KMS-11 (cell line): ENCODE measurements around the gene ADCY3.

Experiments used
- H2AFZ ChIP-seq: fragments of 200-600 bp; sonication (generic); 2 replicates; pipeline ENCODE4 v1.6.1; 2016; ENCODE audit warnings: antibody characterized with exemption, mixed run types, low read depth
- H3K27ac ChIP-seq: fragments of 200-600 bp; sonication (generic); 2 replicates; pipeline ENCODE4 v1.6.1; 2016; ENCODE audit warnings: mild to moderate bottlenecking, mixed run types
- H3K27me3 ChIP-seq: fragments of 200-600 bp; sonication (generic); 2 replicates; pipeline ENCODE4 v1.6.1; 2017; ENCODE audit warnings: mild to moderate bottlenecking, low read depth, mixed run types, moderate library complexity; ENCODE audit not compliant: insufficient read depth
- H3K36me3 ChIP-seq: fragments of 200-600 bp; sonication (generic); 2 replicates; pipeline ENCODE4 v1.6.1; 2017; ENCODE audit warnings: mild to moderate bottlenecking, mixed run types; ENCODE audit not compliant: insufficient read depth
- H3K4me1 ChIP-seq: fragments of 200-600 bp; sonication (generic); 2 replicates; pipeline ENCODE4 v1.6.1; 2016; ENCODE audit warnings: mild to moderate bottlenecking, low read depth, mixed run types; ENCODE audit not compliant: poor library complexity, severe bottlenecking
- H3K4me2 ChIP-seq: fragments of 200-600 bp; sonication (generic); 2 replicates; pipeline ENCODE4 v1.7.0; 2016; ENCODE audit warnings: mild to moderate bottlenecking, mixed run types
- H3K4me3 ChIP-seq: fragments of 200-600 bp; sonication (generic); IDR thresholded peaks from 2 replicates; pipeline ENCODE4 v1.6.1; 2017; ENCODE audit warnings: low read depth, low read length, mixed read lengths; ENCODE audit not compliant: insufficient read depth
- H3K79me2 ChIP-seq: fragments of 200-600 bp; sonication (generic); 2 replicates; pipeline ENCODE4 v1.6.1; 2016; ENCODE audit warnings: low read depth, mixed run types; ENCODE audit not compliant: insufficient read depth
- H3K9ac ChIP-seq: fragments of 200-600 bp; sonication (generic); 2 replicates; pipeline ENCODE4 v1.6.1; 2016; ENCODE audit warnings: mild to moderate bottlenecking, mixed run types
- H4K20me1 ChIP-seq: fragments of 200-600 bp; sonication (generic); 2 replicates; pipeline ENCODE4 v1.6.1; 2016; ENCODE audit warnings: mild to moderate bottlenecking, mixed run types; ENCODE audit not compliant: insufficient read depth
- CTCF ChIP-seq: fragments of 200-600 bp; sonication (generic); conservative IDR thresholded peaks from 2 replicates; pipeline ENCODE4 v1.6.1; 2017; ENCODE audit warnings: low read depth, mild to moderate bottlenecking, antibody characterized with exemption, low read length, moderate library complexity, mixed read lengths

The ADCY3 gene

DNA sequence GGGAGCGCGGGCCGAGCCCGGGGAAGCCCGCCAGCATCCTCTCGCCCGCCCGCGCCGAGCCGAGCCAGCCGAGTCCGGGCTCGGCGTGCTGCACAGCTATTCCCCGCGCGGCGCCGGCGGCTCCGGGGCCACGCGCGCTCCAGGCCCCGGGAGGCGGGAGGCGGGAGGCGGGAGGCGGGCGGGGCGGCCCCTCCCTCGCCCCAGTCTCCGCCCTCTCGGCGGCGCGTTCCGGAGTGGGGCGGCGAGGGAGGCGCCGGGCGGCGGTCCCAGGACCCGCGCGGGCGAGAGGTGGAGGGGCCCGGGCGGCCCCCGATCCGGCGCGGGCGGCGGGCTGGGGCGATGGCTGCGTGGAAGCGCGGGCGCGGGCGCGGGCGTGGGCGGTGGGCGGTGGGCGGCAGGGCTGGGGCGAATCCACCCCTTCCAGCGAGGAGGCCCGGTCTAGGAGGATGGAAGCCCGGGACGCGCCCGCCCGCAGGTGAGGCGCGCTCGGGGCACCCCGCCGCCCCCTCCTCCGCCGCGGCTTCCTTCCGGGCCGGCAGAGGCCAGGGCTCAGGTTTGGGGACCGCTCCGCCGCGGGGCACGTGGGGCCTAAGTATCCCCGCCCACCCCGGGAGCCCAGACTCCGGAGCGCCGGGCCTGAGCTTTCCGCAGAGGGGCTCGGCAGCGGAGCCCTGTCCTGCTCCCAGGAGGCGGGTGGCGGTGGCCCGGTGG lies at the start of gene ADCY3:
ADCY3 (minus strand) TSS at position 140 of the 711 bp plus-strand sequence. CDS start 1,250 bp downstream, outside the sequence.
- Histone ChIP-seq H3K79me2 (peaks cover 34% of the 10 kb centered on the region), H3K27me3 (no peaks in the 10 kb centered on the region), H3K4me3 (peak within 1 kb of the TSS; percentile 93), H2AFZ (peak within 1 kb of the TSS; percentile 89), H3K9ac (peak within 1 kb of the TSS; percentile 72), H3K4me1 (peaks cover 29% of the 10 kb centered on the region), H3K27ac (peak within 1 kb of the TSS; percentile 63), H3K36me3 (no peaks in the 10 kb centered on the region), H4K20me1 (no peaks in the 10 kb centered on the region), H3K4me2 (peak within 1 kb of the TSS; percentile 95)
- TF ChIP-seq CTCF, result no peak

DNA sequence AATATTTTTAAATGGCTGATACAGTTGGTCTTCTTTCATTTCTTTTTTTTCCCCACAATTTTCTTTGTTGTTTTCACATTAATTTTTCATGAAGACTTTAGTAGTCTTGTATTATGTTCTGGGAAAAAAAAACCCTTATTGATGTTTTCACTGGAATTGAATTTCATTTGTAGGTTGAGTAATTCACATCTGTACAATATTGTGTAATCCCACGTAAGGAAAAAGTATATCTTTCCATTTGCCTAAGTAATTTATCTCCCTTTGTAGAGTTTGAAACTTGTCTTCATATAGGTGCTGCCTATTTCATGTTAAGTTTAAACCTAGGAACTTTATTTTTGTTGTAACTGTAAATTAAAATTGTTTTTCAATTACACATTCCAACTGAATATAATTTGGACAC lies 49.7 kb upstream of the ADCY3 start:
- Histone ChIP-seq H3K36me3 (no peaks in the 10 kb centered on the region), H3K4me1 (peaks cover 9% of the 10 kb centered on the region), H3K4me3 (no peak overlapping the region), H3K4me2 (no peak overlapping the region), H3K27ac (no peak overlapping the region), H3K27me3 (no peaks in the 10 kb centered on the region), H2AFZ (no peak overlapping the region), H3K79me2 (peaks cover 26% of the 10 kb centered on the region; the same call in 1 of the 2 replicates), H3K9ac (no peak overlapping the region), H4K20me1 (no peaks in the 10 kb centered on the region)
- TF ChIP-seq CTCF, result no peak

DNA sequence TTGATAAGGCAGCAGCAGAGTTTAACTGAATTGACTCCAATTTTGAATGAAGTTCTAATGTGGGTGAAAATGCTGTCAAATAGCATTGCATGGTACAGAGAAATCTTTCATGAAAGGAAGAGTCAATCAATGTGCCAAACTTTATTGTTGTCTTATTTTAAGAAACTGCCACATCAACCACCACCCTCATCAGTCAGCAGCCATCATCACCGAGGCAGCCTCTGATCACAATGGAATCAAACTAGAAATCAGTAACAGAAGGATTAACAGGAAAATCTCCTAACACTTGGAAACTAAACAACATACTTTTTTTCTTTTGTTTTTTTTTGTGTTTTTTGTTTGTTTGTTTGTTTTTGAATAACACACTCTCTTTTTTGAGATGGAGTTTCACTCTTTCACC lies 41.9 kb upstream of the ADCY3 start:
- H3K9ac ChIP-seq, result no peak overlapping the region
- no peaks in the 10 kb centered on the region for H3K27me3 ChIP-seq
- no peak for TF ChIP-seq CTCF
- H3K4me2 ChIP-seq, result no peak overlapping the region
- no peak overlapping the region for H3K4me3 ChIP-seq
- no peak overlapping the region for H3K27ac ChIP-seq
- H4K20me1 ChIP-seq, result no peaks in the 10 kb centered on the region
- no peak overlapping the region for H2AFZ ChIP-seq
- H3K79me2 ChIP-seq, result no peaks in the 10 kb centered on the region
- no peaks in the 10 kb centered on the region for H3K4me1 ChIP-seq
- H3K36me3 ChIP-seq, result no peaks in the 10 kb centered on the region

- no peaks in the 10 kb centered on the region for H4K20me1 ChIP-seq
- no peak overlapping the region for H3K4me2 ChIP-seq
- no peak overlapping the region for H3K4me3 ChIP-seq
- no peaks in the 10 kb centered on the region for H3K27me3 ChIP-seq
- H3K4me1 ChIP-seq, result no peaks in the 10 kb centered on the region
- no peak for TF ChIP-seq CTCF
- H3K79me2 ChIP-seq, result no peaks in the 10 kb centered on the region
- H2AFZ ChIP-seq, result no peak overlapping the region
- 0 out of 2 replicates have a peak, but pooled peaks cover 4% of the 10 kb centered on the region for H3K36me3 ChIP-seq
- no peak overlapping the region for H3K27ac ChIP-seq
- H3K9ac ChIP-seq, result no peak overlapping the region
Measured at GRCh38 chr2:24959761-24960160, 39.7 kb upstream of the ADCY3 start.
